Gastrocnemius medialis (tissue), 4 donors: ENCODE data around the gene SNX11. TPM values are rescaled to one million over a fixed set of nuclear protein-coding genes. Genes with fewer than 3 reads are reported as not detected.

Source experiments
- ATAC-seq, 2 donors: fragments of 150-250 bp; one replicate each; pipeline ENCODE4 v1.9.1; 2016
- DNase-seq, 2 donors: peaks; one replicate each; pipeline ENCODE4 v3.0.0-alpha.2; 2019
- H3K27ac ChIP-seq, 4 donors: fragments of 200-600 bp; sonication (generic); 1 replicate in 1 of 4; 2 replicates in 3 of 4; pipeline ENCODE4 v1.5.1; 2016 to 2018; ENCODE audit warnings: mild to moderate bottlenecking in 2 of 4, moderate library complexity in 1 of 4
- H3K27me3 ChIP-seq, 3 donors: fragments of 200-600 bp; sonication (generic) in 2 of 3; 1 replicate in 1 of 3; 2 replicates in 2 of 3; pipeline versions ENCODE4 v1.5.1 to v1.6.0; 2016 to 2019; ENCODE audit warnings: mild to moderate bottlenecking in 1 of 3, moderate library complexity in 1 of 3
- H3K36me3 ChIP-seq, 2 donors: fragments of 200-600 bp; sonication (generic) in 1 of 2; one replicate each; pipeline ENCODE4 v1.5.1; 2017 to 2018
- H3K4me1 ChIP-seq, 2 donors: fragments of 200-600 bp; sonication (generic) in 1 of 2; one replicate each; pipeline ENCODE4 v1.5.1; 2016 to 2017; ENCODE audit warnings: mild to moderate bottlenecking in 2 of 2
- H3K4me3 ChIP-seq, 4 donors: fragments of 200-600 bp; sonication (generic) in 3 of 4; 1 replicate in 1 of 4; 2 replicates in 3 of 4; pipeline ENCODE4 v1.5.1; 2016 to 2019; ENCODE audit warnings: mild to moderate bottlenecking in 2 of 4
- H3K9me3 ChIP-seq, 3 donors: fragments of 200-600 bp; sonication (generic) in 2 of 3; 1 replicate in 1 of 3; 2 replicates in 2 of 3; pipeline ENCODE4 v1.5.1; 2016 to 2019
- POLR2A ChIP-seq, 2 donors: fragments of 450-650 bp; IDR thresholded peaks; one replicate each; pipeline ENCODE4 v1.6.1; 2017; ENCODE audit warnings: antibody characterized with exemption in 2 of 2, mild to moderate bottlenecking in 2 of 2, moderate library complexity in 2 of 2
- in situ Hi-C, 4 donors: fragments of 200-750 bp; cut with MboI; loops; one replicate each; pipeline versions ENCODE4 v1.15.0 to v1.8.0; 2017; ENCODE audit warnings: low sequenced_read_pairs in 4 of 4
- intact Hi-C: fragments of 100-400 bp; cut with DNase I; formaldehyde crosslinking; loops from one replicate; pipeline ENCODE4 v1.15.1; 2023; ENCODE audit warnings: low total_unique reads
- total RNA-seq, 4 donors: library from RNA; depleted of rRNA; stranded (reverse); fragments of >200 nt; gene quantifications; one replicate each; pipeline versions ENCODE4 v1.1.0 to v1.2.3, GENCODE V29; 2016
- TF ChIP-seq, protein P1 (sequence below), 5 experiments: fragments of 450-650 bp in 3 of 5; fragments of 200-600 bp in 2 of 5; sonication (generic) in 2 of 5; IDR thresholded peaks in 4 of 5; conservative IDR thresholded peaks in 1 of 5; 1 replicate in 4 of 5; 2 replicates in 1 of 5; pipeline ENCODE4 v1.5.1; 2016 to 2019; ENCODE audit warnings: antibody characterized with exemption in 5 of 5, mild to moderate bottlenecking in 3 of 5, moderate library complexity in 3 of 5

SNX11 gene
- total RNA-seq, 4 donors from 2014 or later, result 7.3 to 16.3 (median 9.6) TPM

DNA sequence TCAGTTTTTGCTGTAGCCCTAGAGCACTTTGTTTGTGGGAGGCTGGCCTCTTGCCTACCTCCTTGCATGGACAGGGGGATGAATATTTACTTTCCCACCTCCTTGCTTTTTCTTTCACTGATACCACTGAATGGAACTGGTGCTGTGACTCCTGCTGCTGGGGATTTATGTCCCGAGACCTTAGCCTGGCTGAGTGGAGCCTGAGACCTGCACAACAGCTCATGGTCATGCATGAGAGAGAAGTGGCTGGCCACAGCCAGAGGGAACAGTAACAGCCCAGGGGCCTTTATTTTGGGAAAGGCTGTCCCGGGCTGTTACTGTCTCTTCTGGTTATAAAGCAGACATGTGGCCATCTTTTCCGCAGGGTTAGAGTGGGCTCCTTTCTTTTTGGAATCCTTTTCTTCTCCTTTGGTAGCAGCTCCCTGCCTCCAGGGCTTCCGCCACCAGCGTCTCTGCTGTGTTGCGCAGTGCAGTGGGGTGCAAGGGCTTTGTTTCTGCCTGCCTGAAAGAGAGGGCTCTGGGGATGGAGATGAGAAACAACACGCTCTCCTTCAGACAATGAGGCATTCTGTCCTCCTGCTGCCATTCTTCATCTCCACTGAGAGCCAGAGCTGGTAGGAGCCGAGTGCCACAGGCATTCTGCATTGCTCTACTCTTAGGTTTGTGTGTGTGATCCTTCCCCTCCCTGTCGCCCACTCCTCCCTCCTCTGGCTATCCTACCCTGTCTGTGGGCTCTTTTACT, 14.5 kb downstream of the SNX11 start:
- H3K4me3 ChIP-seq, result no peak overlapping the region
- ATAC-seq, result no peak
- TF ChIP-seq POLR2A (IDR thresholded peaks at IDR 0.05), result no peak
- TF ChIP-seq, protein P1, sequence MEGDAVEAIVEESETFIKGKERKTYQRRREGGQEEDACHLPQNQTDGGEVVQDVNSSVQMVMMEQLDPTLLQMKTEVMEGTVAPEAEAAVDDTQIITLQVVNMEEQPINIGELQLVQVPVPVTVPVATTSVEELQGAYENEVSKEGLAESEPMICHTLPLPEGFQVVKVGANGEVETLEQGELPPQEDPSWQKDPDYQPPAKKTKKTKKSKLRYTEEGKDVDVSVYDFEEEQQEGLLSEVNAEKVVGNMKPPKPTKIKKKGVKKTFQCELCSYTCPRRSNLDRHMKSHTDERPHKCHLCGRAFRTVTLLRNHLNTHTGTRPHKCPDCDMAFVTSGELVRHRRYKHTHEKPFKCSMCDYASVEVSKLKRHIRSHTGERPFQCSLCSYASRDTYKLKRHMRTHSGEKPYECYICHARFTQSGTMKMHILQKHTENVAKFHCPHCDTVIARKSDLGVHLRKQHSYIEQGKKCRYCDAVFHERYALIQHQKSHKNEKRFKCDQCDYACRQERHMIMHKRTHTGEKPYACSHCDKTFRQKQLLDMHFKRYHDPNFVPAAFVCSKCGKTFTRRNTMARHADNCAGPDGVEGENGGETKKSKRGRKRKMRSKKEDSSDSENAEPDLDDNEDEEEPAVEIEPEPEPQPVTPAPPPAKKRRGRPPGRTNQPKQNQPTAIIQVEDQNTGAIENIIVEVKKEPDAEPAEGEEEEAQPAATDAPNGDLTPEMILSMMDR (IDR thresholded peaks at IDR 0.05 in 4 of 5, conservative IDR thresholded peaks at IDR 0.05 in 1 of 5), result no peak
- in situ Hi-C loops, result no loop called here
- H3K27me3 ChIP-seq, result no peaks in the 10 kb centered on the region
- DNase-seq, result no peak
- no peak overlapping the region for H3K27ac ChIP-seq
- intact Hi-C loops, result no loop called here
- peaks cover 0 to 54% of the 10 kb centered on the region in 2 donors for H3K36me3 ChIP-seq
- H3K4me1 ChIP-seq, result no peaks in the 10 kb centered on the region
- H3K9me3 ChIP-seq, result no peaks in the 10 kb centered on the region

DNA sequence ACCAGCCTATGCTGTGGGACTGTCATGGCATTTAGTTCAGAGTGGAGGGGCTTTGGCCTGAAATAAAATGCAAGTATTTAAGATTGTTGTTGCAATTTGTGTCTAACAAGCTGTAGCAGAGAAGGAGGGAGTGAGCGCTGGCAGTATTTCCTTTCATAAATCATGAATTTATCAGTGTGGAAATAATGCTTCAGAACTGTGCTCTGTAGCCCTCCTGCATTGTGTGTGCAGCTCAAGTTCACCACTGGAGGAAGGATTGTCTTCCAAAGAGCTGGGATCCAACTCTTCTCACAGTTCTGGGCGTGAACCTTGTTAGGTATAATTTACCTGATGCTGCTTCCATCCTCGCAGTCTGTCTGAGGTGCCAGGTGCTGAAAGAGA, 15.1 kb downstream of the SNX11 start:
- no peak overlapping the region for H3K27ac ChIP-seq
- no peak overlapping the region for H3K4me3 ChIP-seq
- TF ChIP-seq, protein P1 (IDR thresholded peaks at IDR 0.05 in 4 of 5, conservative IDR thresholded peaks at IDR 0.05 in 1 of 5), result no peak
- no peak for TF ChIP-seq POLR2A (IDR thresholded peaks at IDR 0.05)
- no peaks in the 10 kb centered on the region for H3K27me3 ChIP-seq
- ATAC-seq, result no peak
- DNase-seq, result no peak
- in situ Hi-C loops (no loop called here), intact Hi-C loops (no loop called here)
- H3K4me1 ChIP-seq, result no peaks in the 10 kb centered on the region
- H3K9me3 ChIP-seq, result no peaks in the 10 kb centered on the region
- H3K36me3 ChIP-seq, result peaks cover 0 to 52% of the 10 kb centered on the region in 2 donors

DNA sequence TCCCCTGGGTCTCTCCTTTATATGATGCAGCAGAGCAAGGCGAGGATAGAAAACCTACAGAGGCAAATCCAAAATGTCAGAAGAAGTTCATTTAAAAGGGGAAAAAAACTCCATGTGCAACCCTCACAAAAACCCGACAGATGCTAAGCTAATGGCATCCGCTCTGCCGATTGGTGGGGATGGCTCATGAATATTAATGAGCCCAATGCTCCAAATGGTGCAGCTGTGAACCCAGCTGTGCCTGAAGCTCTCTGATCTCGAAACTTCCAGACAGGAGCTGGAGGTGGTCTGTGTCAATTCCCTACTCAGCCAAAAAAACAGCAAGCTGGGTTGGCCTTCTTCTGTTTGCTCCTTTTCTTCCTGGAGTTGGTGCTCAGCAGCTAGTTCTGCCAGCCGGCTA, 15.5 kb downstream of the SNX11 start:
- intact Hi-C loops, result no loop called here
- ATAC-seq, result no peak

DNA sequence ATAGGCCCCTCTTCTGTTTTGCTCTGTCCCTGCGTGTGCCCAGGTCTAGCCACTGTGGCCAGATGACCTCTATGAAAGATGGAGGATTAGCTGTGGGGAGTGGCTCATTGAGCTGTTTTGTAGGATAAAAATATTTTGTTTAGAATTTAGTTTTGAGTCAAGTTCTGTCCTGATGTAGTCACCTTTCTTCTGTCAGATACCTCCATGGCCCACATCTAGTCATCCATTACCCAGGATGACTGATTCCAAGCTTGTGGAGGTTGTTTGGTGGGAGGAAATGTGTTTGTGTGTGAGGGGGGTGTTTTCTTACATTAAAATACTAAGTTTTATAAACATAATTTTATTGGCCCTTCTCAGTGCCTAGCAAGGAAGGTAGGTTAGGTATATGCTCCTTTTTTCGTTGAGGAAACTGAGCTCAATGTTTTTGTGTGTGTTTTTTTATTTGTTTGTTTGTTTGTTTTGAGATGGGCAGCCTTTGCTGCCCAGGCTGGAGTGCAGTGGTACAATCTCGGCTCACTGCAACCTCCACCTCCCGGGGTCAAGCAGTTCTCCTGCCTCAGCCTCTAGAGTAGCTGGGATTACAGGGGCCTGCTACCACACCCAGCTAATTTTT, 16.3 kb downstream of the SNX11 start:
- H3K36me3 ChIP-seq, result peaks cover 0 to 39% of the 10 kb centered on the region in 2 donors
- no peak overlapping the region for H3K27ac ChIP-seq
- ATAC-seq (no peak), DNase-seq (no peak)
- H3K9me3 ChIP-seq, result no peaks in the 10 kb centered on the region
- no peaks in the 10 kb centered on the region for H3K4me1 ChIP-seq
- H3K27me3 ChIP-seq, result no peaks in the 10 kb centered on the region
- in situ Hi-C loops (no loop called here), intact Hi-C loops (no loop called here)
- TF ChIP-seq POLR2A (IDR thresholded peaks at IDR 0.05), result no peak
- TF ChIP-seq, protein P1 (IDR thresholded peaks at IDR 0.05 in 4 of 5, conservative IDR thresholded peaks at IDR 0.05 in 1 of 5), result no peak
- H3K4me3 ChIP-seq, result no peak overlapping the region

More for the DNA sequence above, 15.5 kb downstream of the SNX11 start:
- no peaks in the 10 kb centered on the region for H3K4me1 ChIP-seq
- H3K36me3 ChIP-seq, result peaks cover 0 to 47% of the 10 kb centered on the region in 2 donors
- no peaks in the 10 kb centered on the region for H3K27me3 ChIP-seq
- no peak overlapping the region for H3K4me3 ChIP-seq
- no peaks in the 10 kb centered on the region for H3K9me3 ChIP-seq
- DNase-seq, result no peak
- no peak overlapping the region for H3K27ac ChIP-seq
- TF ChIP-seq, protein P1 (IDR thresholded peaks at IDR 0.05 in 4 of 5, conservative IDR thresholded peaks at IDR 0.05 in 1 of 5), result no peak
- no peak for TF ChIP-seq POLR2A (IDR thresholded peaks at IDR 0.05)
- in situ Hi-C loops, result no loop called here
